ENCODE data around the gene GAS7. TPM values are rescaled to one million over a fixed set of nuclear protein-coding genes. Genes with fewer than 3 reads are reported as not detected.

The GAS7 gene
- total and polyA plus RNA-seq, 10 of the 15 experiments (the other 5 are each of a cell fraction or from before 2014, with no cell fraction given), result 2.3 to 53.4 (median 24.0) TPM

GRCh38 chr17:9917801-9918200, 280.6 kb downstream of the GAS7 start:
- no TSS peak for BruUV-seq (replicated peaks)
- no peak for FAIRE-seq
- ChIA-PET CTCF (interaction anchor here (1.3 kb wide), 1 partner anchor 697 kb away, joined by 5 read pairs; no protein-coding TSS in a partner anchor), SMC1A (ENCODE audit: uncharacterized antibody, unreplicated experiment) (no interaction called here), RAD21 (ENCODE audit: unreplicated experiment) (no interaction called here), POLR2A (no interaction called here)
- in situ Hi-C loops (cut with MboI), result no loop called here
- no peak for DNase-seq (ENCODE audit: low read depth, low spot score)
- ATAC-seq, result no peak
- no peaks in the 10 kb centered on the region; a peak in 1 of 4 replicates for H3K36me3 ChIP-seq (ENCODE audit: control insufficient read depth in 2 of 2, insufficient read depth in 2 of 2, low read length in 1 of 2)
- no peak overlapping the region for H3K9ac ChIP-seq (ENCODE audit: control insufficient read depth, insufficient read depth, low read length)
- H4K20me1 ChIP-seq (ENCODE audit: control insufficient read depth, insufficient read depth), result no peaks in the 10 kb centered on the region
- no peak for TF ChIP-seq DPF2 (IDR thresholded peaks at IDR 0.05)
- TF ChIP-seq NFYA (IDR thresholded peaks at IDR 0.05; ENCODE audit: borderline replicate concordance, low read depth, low read length), result no peak
- TF ChIP-seq ZBTB11 (CRISPR knock-in tag; IDR thresholded peaks at IDR 0.05), result no peak
- no peak overlapping the region for H3K27ac ChIP-seq (ENCODE audit: control insufficient read depth, insufficient read depth)
- H2AFZ ChIP-seq (ENCODE audit: control insufficient read depth, low read depth, low read length), result no peak overlapping the region
- H3K4me3 ChIP-seq, result no peak overlapping the region
- intact Hi-C loops (cut with micrococcal nuclease; ENCODE audit: unreplicated experiment), result no loop called here
- H3K4me1 ChIP-seq (ENCODE audit: control insufficient read depth, insufficient read depth, low read length), result no peaks in the 10 kb centered on the region
- WGBS (ENCODE audit: insufficient coverage, insufficient replicate concordance, low lambda C conversion rate, missing lambda C conversion rate), result 78% methylated on average over 17 of the region's 19 CpGs
- H3K79me2 ChIP-seq (ENCODE audit: control insufficient read depth, insufficient read depth, low read length), result no peaks in the 10 kb centered on the region
- no peak overlapping the region for H3K4me2 ChIP-seq (ENCODE audit: control insufficient read depth, insufficient read depth)
- no peaks in the 10 kb centered on the region for H3K27me3 ChIP-seq (replicated peaks in 1 of 2; ENCODE audit: control insufficient read depth in 2 of 2, insufficient read depth in 2 of 2, low read length in 1 of 2)
- no peaks in the 10 kb centered on the region for H3K9me3 ChIP-seq (replicated peaks; ENCODE audit: control insufficient read depth, insufficient read depth, low read length)

DNA sequence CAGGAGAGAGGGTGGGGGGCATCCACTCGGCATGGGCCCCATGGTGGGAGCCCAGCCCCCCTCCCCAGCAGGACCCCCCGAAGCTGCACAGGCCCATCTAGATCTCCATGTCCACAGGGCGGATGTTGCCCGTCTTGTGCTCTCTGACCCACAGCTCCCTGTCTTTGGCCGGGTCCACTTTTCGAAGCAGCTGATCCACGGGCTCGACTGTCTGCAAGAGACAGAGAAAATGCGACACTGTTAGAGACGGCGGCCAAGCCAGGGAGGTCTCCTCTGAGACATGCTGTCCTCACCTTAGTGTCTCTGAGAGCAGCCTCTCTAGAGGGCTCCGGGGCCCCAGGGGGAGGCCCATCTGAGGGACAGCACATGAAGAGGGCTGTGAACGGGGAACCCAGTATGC, 281.3 kb downstream of the GAS7 start:
- RAD21 ChIA-PET (ENCODE audit: unreplicated experiment), result no interaction called here
- no peaks in the 10 kb centered on the region for H3K4me1 ChIP-seq (ENCODE audit: control insufficient read depth, insufficient read depth, low read length)
- DNase-seq (ENCODE audit: low read depth, low spot score) (no peak), FAIRE-seq (no peak), ATAC-seq (no peak)
- H4K20me1 ChIP-seq (ENCODE audit: control insufficient read depth, insufficient read depth), result no peaks in the 10 kb centered on the region
- no peak overlapping the region for H3K4me2 ChIP-seq (ENCODE audit: control insufficient read depth, insufficient read depth)
- intact Hi-C loops (cut with micrococcal nuclease; ENCODE audit: unreplicated experiment), result no loop called here
- no peaks in the 10 kb centered on the region; a peak in 1 of 4 replicates for H3K36me3 ChIP-seq (ENCODE audit: control insufficient read depth in 2 of 2, insufficient read depth in 2 of 2, low read length in 1 of 2)
- SMC1A ChIA-PET (ENCODE audit: uncharacterized antibody, unreplicated experiment), result no interaction called here
- no TSS peak for BruUV-seq (replicated peaks)
- H3K9me3 ChIP-seq (replicated peaks; ENCODE audit: control insufficient read depth, insufficient read depth, low read length), result no peaks in the 10 kb centered on the region
- POLR2A ChIA-PET, result no interaction called here
- CTCF ChIA-PET, result interaction anchor here (1.3 kb wide), 1 partner anchor 697 kb away, joined by 5 read pairs; no protein-coding TSS in a partner anchor
- in situ Hi-C loops (cut with MboI), result no loop called here
- no peak overlapping the region for H3K9ac ChIP-seq (ENCODE audit: control insufficient read depth, insufficient read depth, low read length)
- WGBS (ENCODE audit: insufficient coverage, insufficient replicate concordance, low lambda C conversion rate, missing lambda C conversion rate), result 65% methylated on average over 13 of the region's 13 CpGs
- H3K27ac ChIP-seq (ENCODE audit: control insufficient read depth, insufficient read depth), result no peak overlapping the region
- H3K4me3 ChIP-seq, result no peak overlapping the region
- H3K27me3 ChIP-seq (replicated peaks in 1 of 2; ENCODE audit: control insufficient read depth in 2 of 2, insufficient read depth in 2 of 2, low read length in 1 of 2), result no peaks in the 10 kb centered on the region
- no peaks in the 10 kb centered on the region for H3K79me2 ChIP-seq (ENCODE audit: control insufficient read depth, insufficient read depth, low read length)
- no peak overlapping the region for H2AFZ ChIP-seq (ENCODE audit: control insufficient read depth, low read depth, low read length)
- no peak for TF ChIP-seq MTA3 (IDR thresholded peaks at IDR 0.05; ENCODE audit: borderline replicate concordance, low read length)
- TF ChIP-seq, protein P1, sequence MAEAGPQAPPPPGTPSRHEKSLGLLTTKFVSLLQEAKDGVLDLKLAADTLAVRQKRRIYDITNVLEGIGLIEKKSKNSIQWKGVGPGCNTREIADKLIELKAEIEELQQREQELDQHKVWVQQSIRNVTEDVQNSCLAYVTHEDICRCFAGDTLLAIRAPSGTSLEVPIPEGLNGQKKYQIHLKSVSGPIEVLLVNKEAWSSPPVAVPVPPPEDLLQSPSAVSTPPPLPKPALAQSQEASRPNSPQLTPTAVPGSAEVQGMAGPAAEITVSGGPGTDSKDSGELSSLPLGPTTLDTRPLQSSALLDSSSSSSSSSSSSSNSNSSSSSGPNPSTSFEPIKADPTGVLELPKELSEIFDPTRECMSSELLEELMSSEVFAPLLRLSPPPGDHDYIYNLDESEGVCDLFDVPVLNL (IDR thresholded peaks at IDR 0.05; ENCODE audit: low read depth, low read length), result no peak
- no peak for TF ChIP-seq POLR2AphosphoS5 (IDR thresholded peaks at IDR 0.05; ENCODE audit: low read length)
- TF ChIP-seq ZNF622 (IDR thresholded peaks at IDR 0.05), result no peak
- no peak for TF ChIP-seq BCL3 (IDR thresholded peaks at IDR 0.05; ENCODE audit: borderline replicate concordance, insufficient read depth, low read depth, low read length, poor library complexity, severe bottlenecking)
